Mesodermal cell (in vitro differentiated cells): Measurements from ENCODE around the gene TRIM4. TPM values are rescaled to one million over a fixed set of nuclear protein-coding genes. Genes with fewer than 3 reads are reported as not detected.
"Not testable (repeated sequence)": the region's sequence is repeated elsewhere in the genome, so short reads cannot be mapped to it uniquely, and the experiment has no call there.

Experiments used
- H3K27ac ChIP-seq: 2 replicates; pipeline ENCODE4 v1.7.0; 2013; ENCODE audit warnings: mild to moderate bottlenecking, low read depth, low read length, moderate library complexity; ENCODE audit not compliant: severe bottlenecking
- H3K36me3 ChIP-seq: 2 replicates; pipeline ENCODE4 v1.7.1; 2013; ENCODE audit warnings: mild to moderate bottlenecking, low read length, moderate library complexity; ENCODE audit not compliant: control insufficient read depth, insufficient read depth
- H3K4me1 ChIP-seq: one replicate; pipeline ENCODE4 v1.7.1; 2013; ENCODE audit warnings: mild to moderate bottlenecking, low read length; ENCODE audit not compliant: insufficient read depth, control insufficient read depth, poor library complexity, severe bottlenecking
- H3K4me3 ChIP-seq: 2 replicates; pipeline ENCODE4 v1.7.0; 2013; ENCODE audit warnings: low read length, control low read depth, mild to moderate bottlenecking; ENCODE audit not compliant: insufficient read depth, poor library complexity, severe bottlenecking; ENCODE audit errors: extremely low read depth
- H3K9me3 ChIP-seq: 2 replicates; pipeline ENCODE4 v1.7.1; 2013; ENCODE audit warnings: mild to moderate bottlenecking, low read length, moderate library complexity; ENCODE audit not compliant: control insufficient read depth
- WGBS, 2 experiments: methylation state at CpG; one replicate each; pipeline ENCODE4 v1.1.5; 2013; ENCODE audit warnings: missing lambda C conversion rate in 2 of 2; ENCODE audit not compliant: insufficient coverage in 2 of 2; 5-methylcytosine and 5-hydroxymethylcytosine counted together
- polyA plus RNA-seq, 2 experiments: library from polyadenylated mRNA; stranded (reverse); fragments of 50-300 nt; gene quantifications; one replicate each; pipeline ENCODE4 v1.2.3, GENCODE V29; 2013

Gene TRIM4, protein sequence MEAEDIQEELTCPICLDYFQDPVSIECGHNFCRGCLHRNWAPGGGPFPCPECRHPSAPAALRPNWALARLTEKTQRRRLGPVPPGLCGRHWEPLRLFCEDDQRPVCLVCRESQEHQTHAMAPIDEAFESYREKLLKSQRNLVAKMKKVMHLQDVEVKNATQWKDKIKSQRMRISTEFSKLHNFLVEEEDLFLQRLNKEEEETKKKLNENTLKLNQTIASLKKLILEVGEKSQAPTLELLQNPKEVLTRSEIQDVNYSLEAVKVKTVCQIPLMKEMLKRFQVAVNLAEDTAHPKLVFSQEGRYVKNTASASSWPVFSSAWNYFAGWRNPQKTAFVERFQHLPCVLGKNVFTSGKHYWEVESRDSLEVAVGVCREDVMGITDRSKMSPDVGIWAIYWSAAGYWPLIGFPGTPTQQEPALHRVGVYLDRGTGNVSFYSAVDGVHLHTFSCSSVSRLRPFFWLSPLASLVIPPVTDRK
- 16.2 TPM for polyA plus RNA-seq (2013, experiment 1 of 2)
- 17.7 TPM for polyA plus RNA-seq (2013, experiment 2 of 2)

DNA sequence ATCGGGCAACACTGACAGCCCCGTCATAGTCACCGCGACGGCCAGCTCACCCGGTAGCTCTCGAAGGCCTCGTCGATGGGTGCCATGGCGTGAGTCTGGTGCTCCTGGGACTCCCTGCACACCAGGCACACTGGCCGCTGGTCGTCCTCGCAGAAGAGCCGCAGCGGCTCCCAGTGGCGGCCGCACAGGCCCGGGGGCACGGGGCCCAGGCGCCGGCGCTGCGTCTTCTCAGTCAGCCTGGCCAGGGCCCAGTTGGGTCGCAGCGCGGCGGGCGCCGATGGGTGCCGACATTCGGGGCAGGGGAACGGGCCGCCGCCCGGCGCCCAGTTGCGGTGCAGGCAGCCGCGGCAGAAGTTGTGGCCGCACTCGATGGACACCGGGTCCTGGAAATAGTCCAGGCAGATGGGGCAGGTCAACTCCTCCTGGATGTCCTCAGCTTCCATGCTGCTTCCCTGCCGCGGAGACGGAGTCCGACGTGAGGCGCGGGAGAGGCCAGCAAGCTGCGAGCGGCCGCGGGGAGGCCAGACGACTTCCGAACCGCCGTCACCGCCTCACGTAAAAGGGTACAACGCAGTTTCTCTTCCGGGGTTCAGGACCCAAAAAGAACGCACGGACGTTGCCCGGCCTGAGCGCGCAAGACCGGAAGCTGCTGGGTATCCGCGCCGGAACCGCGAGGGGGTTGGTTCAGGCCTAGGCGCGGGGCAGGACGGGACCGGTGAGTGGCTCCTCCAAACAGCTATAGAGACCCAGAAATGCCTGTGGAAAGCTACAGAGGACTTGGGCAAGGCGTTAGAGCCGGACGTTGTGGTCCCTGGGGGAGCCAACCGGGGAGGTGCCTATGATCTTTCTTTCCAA lies at the start of gene TRIM4:
TRIM4 (minus strand) TSS at position 572 of the 855 bp plus-strand sequence; CDS start at position 443, 129 bp downstream.
- Histone ChIP-seq H3K36me3 (no peaks in the 10 kb centered on the region), H3K4me1 (no peaks in the 10 kb centered on the region), H3K9me3 (peaks cover 19% of the 10 kb centered on the region), H3K27ac (peak within 1 kb of the TSS; percentile 48), H3K4me3 (peak within 1 kb of the TSS; percentile 70)
- 5 to 6% methylated on average over 77 to 81 of the region's 81 CpGs for WGBS, 2 experiments

DNA sequence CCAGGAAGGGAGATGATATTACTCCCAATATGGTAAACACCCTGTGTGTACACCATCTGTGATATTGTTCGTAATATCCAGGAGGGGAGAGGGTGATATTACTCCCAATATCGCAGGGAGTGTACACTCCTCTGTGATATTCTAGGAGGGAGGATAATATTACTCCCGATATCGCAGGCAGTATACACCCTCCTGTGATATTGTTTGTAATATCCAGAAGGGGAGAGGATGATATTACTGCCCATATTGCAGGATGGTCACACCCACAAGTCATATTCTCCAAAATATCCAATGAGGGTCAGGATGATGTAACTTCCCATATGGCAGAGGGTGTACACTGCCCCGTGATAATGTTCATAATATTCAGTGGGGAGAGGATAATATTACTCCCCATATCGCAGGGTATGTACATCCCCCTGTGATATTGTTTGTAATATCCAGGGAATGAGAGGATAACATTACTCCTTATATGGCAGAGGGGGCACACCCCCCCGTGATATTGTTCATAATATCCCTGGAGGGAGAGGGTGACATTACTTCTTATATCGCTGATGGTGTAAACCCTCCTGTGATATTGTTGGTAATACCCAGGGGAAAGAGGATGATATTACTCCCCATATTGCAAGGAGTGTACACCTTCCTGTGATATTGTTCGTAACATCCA lies 39.4 kb upstream of the TRIM4 start:
- no peaks in the 10 kb centered on the region for H3K36me3 ChIP-seq
- H3K27ac ChIP-seq = no peak overlapping the region
- 80 to 96% methylated on average over 2 to 4 of the region's 9 CpGs for WGBS, 2 experiments
- no peaks in the 10 kb centered on the region for H3K4me1 ChIP-seq
- H3K9me3 ChIP-seq = no peaks in the 10 kb centered on the region
- H3K4me3 ChIP-seq = no peak overlapping the region

DNA sequence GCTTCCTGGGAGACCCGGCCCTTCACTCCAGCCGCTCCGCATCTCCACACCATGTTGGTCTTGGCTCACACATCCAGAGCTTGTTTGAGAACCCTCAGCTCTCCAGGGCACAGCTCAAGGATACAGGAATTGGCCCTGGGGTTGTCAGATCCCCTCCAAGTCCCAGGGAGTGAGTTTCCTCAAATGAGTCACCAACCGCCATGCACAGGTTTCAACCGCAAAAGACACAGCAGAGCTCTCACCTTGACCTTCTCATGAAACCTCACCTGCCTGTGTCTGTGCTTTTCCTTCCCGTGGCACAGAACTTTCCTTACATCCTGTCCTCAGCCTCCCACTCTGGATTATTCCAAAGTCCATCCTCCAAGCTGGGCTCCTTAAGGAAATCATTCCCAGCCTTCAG lies 35.9 kb upstream of the TRIM4 start:
- Histone ChIP-seq H3K4me1 (no peaks in the 10 kb centered on the region), H3K4me3 (no peak overlapping the region), H3K27ac (no peak overlapping the region), H3K9me3 (peaks cover 11% of the 10 kb centered on the region), H3K36me3 (no peaks in the 10 kb centered on the region)
- 85 to 94% methylated on average over 5 to 6 of the region's 6 CpGs for WGBS, 2 experiments

DNA sequence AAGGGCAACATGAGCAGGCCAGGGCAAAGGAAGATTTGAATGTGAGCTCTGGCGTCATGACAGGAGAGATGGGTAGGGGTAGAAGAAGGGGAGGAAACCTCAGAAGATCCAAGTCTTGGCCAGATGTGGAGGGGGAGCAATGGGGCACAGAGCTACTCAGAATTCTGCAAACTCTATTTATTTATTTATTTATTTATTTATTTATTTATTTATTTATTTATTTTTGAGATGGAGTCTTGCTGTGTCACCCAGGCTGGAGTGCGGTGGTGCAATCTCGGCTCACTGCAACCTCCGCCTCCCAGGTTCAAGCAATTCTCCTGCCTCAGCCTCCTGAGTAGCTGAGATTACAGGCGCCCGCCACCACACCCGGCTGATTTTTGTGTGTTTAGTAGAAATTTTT lies 35.3 kb upstream of the TRIM4 start:
- WGBS, 2 experiments = 82 to 96% methylated on average over 3 to 4 of the region's 7 CpGs
- not testable (repeated sequence) for H3K4me3 ChIP-seq

DNA sequence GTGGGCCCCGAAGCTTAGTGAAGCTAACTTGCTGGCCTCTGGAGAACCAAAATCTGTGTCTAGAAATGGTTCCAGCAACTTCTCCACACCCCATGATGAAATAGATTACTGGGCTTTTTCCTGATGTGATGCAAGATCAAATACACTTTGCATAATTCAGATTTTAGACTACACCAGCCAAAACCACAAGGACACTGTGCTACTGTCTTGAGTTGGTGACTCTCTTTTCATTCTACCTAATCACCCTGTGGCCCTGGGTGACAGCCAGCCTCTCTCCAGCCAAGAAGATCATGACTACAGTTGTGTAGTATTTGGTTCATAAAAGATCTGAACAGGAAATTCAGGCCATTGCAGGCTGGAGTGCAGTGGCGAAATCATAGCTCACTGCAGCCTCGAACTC lies 34.3 kb upstream of the TRIM4 start:
- WGBS, 2 experiments = 60 to 80% methylated on average over 1 to 3 of the region's 3 CpGs

More for the DNA sequence above, 35.3 kb upstream of the TRIM4 start:
- H3K36me3 ChIP-seq, H3K27ac ChIP-seq, H3K4me1 ChIP-seq: not testable (repeated sequence)
- H3K9me3 ChIP-seq = peaks cover 12% of the 10 kb centered on the region

DNA sequence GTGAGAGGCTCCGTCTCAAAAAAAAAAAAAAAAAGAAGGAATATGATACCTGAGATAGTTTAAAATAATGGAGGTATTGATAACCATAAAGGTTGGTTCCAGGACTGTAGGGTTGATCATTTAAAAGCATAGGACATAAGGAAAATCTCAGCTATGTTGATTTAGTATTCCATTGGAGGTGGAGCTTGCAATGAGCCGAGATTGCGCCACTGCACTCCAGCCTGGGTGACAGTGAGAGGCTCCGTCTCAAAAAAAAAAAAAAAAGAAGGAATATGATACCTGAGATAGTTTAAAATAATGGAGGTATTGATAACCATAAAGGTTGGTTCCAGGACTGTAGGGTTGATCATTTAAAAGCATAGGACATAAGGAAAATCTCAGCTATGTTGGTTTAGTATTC lies 33.3 kb upstream of the TRIM4 start:
- no CpG with 5 or more reads among the region's 4 CpGs for WGBS, 2 experiments
- not testable (repeated sequence) for H3K27ac ChIP-seq, H3K4me3 ChIP-seq, H3K4me1 ChIP-seq, H3K36me3 ChIP-seq
- peaks cover 12% of the 10 kb centered on the region for H3K9me3 ChIP-seq

More for the DNA sequence above, 34.3 kb upstream of the TRIM4 start:
- H3K4me1 ChIP-seq = no peaks in the 10 kb centered on the region
- no peak overlapping the region for H3K4me3 ChIP-seq
- no peak overlapping the region for H3K27ac ChIP-seq
- H3K36me3 ChIP-seq = no peaks in the 10 kb centered on the region
- peaks cover 12% of the 10 kb centered on the region for H3K9me3 ChIP-seq

DNA sequence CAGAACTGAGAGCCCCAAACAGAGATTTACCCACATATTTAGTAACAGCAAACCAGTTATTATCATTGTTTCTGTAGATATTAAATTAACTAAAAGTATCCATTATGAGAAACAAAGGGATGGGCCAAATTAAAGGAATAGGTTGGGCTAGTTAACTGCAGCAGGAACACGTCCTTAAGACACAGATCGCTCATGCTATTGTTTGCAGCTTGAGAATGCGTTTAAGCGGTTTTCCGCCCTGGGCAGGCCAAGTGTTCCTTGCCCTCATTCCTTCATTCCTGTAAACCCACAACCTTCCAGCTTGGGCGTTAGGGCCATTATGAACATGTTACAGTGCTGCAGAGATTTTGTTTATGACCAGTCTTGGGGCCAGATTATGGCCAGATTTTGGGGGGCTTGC lies 31.5 kb upstream of the TRIM4 start:
- H3K4me3 ChIP-seq, H3K4me1 ChIP-seq, H3K36me3 ChIP-seq, H3K27ac ChIP-seq: not testable (repeated sequence)
- peaks cover 12% of the 10 kb centered on the region for H3K9me3 ChIP-seq
- 90 to 100% methylated on average over 3 to 5 of the region's 6 CpGs for WGBS, 2 experiments

DNA sequence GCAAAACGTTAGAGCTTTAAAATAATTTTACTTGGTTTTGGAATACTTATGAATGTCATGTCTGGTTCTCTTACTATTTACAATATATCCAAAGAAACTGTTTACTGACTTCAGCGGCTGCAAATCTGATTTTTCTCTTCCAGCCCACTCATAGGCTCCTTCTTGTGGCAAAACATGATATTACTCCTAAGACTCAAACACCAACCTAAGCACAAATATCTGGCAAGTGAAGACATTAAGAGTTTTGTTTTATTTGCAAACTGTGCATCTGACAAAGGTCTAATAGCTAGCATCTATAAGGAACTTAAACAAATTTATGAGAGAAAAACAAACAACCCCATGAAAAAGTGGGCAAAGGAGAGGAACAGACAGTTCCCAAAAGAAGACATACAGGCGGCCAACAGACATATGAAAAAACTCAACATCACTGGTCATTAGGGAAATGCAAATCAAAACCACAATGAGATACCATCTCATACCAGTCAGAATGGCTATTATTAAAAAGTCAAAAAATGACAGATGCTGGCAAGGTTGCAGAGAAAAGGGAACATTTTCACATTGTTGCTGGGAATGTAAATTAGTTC lies 30.4 kb upstream of the TRIM4 start:
- H3K9me3 ChIP-seq = peaks cover 12% of the 10 kb centered on the region
- no peaks in the 10 kb centered on the region for H3K4me1 ChIP-seq
- no CpG with 5 or more reads among the region's 3 CpGs for WGBS, 2 experiments
- H3K36me3 ChIP-seq = no peaks in the 10 kb centered on the region
- no peak overlapping the region for H3K4me3 ChIP-seq
- H3K27ac ChIP-seq = no peak overlapping the region

DNA sequence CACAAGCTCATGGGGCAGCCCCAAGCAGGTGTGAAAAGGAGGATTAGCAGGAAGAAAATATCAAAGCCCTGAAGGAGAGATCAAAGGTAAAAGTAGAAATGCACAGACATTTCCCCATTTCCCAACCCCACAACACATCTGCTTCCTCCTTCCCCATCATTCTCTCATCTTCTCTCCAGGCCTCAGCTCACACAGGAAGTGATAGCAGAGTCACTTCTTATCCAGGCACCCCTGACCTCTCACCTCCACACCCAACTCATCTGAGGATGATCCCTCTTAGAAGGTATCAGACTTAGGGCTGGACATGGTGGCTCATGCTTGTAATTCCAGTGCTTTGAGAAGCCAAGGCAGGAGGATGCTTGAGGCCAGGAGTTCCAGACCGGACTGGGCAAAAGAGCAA lies 28.3 kb upstream of the TRIM4 start:
- H3K4me1 ChIP-seq = no peaks in the 10 kb centered on the region
- peaks cover 12% of the 10 kb centered on the region for H3K9me3 ChIP-seq
- WGBS, 2 experiments = no CpG with 5 or more reads among the region's 1 CpG
- no peaks in the 10 kb centered on the region for H3K36me3 ChIP-seq
- no peak overlapping the region for H3K27ac ChIP-seq
- no peak overlapping the region for H3K4me3 ChIP-seq

DNA sequence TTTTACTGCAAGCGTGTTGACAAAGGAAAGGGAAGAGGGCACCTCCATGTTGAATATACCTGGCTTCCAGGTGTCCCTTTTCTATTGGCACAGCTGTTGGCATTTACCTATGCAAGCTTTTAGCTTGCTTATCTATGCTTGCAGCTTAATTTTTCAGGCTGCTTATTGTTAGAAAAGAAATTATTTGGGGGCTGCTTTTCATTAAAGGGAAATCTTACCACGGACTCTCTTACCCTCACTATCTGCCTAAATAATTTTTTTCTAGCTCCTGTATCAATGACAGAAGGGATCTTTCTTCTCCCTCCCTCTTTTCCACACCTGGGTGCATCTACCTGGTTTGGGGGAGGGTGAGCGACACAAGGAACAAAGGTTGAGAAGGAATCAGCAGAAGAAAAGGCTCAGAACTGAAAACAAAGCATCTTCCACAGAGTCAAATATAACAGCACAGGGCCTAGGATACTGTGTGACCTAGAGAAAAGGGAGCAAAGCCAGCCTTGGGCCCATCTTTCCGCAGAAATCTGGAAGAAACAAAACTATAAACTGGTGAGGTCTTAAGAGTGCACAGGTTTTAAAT lies 25.3 kb upstream of the TRIM4 start:
- H3K27ac ChIP-seq = no peak overlapping the region
- 11 to 100% methylated on average over 1 of the region's 4 CpGs for WGBS, 2 experiments
- H3K4me1 ChIP-seq = no peaks in the 10 kb centered on the region
- H3K9me3 ChIP-seq = no peaks in the 10 kb centered on the region
- H3K36me3 ChIP-seq = no peaks in the 10 kb centered on the region
- H3K4me3 ChIP-seq = no peak overlapping the region
